Astrocyte of the cerebellum (primary cell): ENCODE measurements around the gene ELOVL6.

Source experiments
- DNase-seq: peaks from one replicate; pipeline ENCODE4 v3.0.0-alpha.2; 2011; ENCODE audit warnings: low read depth
- H3K4me3 ChIP-seq: 2 replicates; pipeline ENCODE4 v1.5.1; 2011; ENCODE audit warnings: mild to moderate bottlenecking, low read depth, low read length, moderate library complexity
- CTCF ChIP-seq: IDR thresholded peaks from 2 replicates; pipeline ENCODE4 v1.5.1; 2012; ENCODE audit warnings: low read length, low read depth, moderate library complexity, mild to moderate bottlenecking; ENCODE audit errors: missing control alignments
- in situ Hi-C: cut with HindIII; loops from 2 replicates; pipeline ENCODE4 v1.10.0; 2017; ENCODE audit warnings: low sequenced_read_pairs

The ELOVL6 gene

DNA sequence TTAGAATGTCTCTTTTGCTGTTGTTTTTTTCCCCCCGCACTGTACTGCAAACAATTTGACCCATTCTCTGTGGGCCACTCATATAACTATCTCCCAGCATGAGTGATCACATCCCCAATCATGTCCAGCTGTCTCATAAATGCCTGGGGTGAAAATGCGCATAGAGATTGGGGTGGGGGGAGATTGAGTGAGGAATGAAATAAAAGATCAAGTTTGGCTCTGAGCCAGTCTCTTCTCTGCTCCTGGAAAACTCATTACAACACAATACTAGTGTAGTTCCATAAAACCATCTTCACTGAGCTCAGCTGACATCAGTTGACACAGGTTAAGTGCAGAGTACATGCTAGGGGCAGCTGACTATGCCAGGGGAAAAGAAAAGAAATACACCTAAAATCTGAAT is 188.9 kb downstream of the ELOVL6 start:
- TF ChIP-seq CTCF = no peak
- H3K4me3 ChIP-seq = no peak overlapping the region
- in situ Hi-C loops = no loop called here
- DNase-seq = no peak

GRCh38 chr4:110008540-110008939 is 189.9 kb downstream of the ELOVL6 start:
- DNase-seq = no peak
- TF ChIP-seq CTCF = no peak
- no peak overlapping the region for H3K4me3 ChIP-seq
- in situ Hi-C loops = no loop called here

DNA sequence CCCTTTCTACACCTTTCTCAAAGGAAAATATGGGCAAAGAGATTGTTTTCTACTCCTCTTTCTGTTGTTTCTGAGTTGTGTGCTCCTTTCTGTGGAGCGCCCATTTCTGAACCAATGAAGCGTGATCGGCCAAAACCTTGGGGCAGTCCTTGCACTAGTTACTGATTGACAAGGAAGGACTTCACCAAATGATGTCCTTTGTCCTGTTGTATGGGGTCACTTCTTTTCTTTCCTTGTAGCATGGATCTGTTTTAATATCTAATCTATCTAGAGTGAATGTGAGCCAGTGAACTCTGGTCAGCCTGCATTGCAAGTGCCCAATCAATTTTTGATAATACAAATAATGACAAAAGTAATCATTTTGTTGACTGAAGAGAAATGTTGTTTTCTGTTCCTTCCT is 191.2 kb downstream of the ELOVL6 start:
- no peak for DNase-seq
- in situ Hi-C loops = no loop called here
- TF ChIP-seq CTCF = no peak

GRCh38 chr4:110005461-110006056 is 192.9 kb downstream of the ELOVL6 start:
- DNase-seq = peak; percentile 63
- in situ Hi-C loops = no loop called here
- peak; percentile 57 for TF ChIP-seq CTCF
- no peak overlapping the region for H3K4me3 ChIP-seq

More for the DNA sequence above, 191.2 kb downstream of the ELOVL6 start:
- no peak overlapping the region for H3K4me3 ChIP-seq

DNA sequence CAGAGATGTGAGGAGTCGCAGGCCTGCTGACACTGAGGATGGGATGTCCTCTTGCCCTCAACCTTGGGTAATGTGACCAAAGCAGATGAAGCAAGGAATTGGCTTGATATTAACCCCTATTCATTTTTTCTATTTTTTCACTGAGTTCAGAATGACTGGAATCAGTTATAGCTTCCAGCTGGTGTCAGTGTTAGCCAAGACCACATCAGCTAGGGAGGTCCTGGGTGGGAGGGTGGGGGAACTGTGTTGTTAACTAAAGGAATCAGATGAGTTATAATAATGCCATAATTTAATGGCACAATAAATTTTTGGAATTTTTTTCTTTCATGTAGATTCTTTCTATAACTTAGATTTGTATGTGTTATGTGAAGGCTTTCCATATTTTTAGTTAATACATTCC is 193.9 kb downstream of the ELOVL6 start:
- no peak for TF ChIP-seq CTCF
- DNase-seq = no peak
- in situ Hi-C loops = no loop called here
- H3K4me3 ChIP-seq = no peak overlapping the region

DNA sequence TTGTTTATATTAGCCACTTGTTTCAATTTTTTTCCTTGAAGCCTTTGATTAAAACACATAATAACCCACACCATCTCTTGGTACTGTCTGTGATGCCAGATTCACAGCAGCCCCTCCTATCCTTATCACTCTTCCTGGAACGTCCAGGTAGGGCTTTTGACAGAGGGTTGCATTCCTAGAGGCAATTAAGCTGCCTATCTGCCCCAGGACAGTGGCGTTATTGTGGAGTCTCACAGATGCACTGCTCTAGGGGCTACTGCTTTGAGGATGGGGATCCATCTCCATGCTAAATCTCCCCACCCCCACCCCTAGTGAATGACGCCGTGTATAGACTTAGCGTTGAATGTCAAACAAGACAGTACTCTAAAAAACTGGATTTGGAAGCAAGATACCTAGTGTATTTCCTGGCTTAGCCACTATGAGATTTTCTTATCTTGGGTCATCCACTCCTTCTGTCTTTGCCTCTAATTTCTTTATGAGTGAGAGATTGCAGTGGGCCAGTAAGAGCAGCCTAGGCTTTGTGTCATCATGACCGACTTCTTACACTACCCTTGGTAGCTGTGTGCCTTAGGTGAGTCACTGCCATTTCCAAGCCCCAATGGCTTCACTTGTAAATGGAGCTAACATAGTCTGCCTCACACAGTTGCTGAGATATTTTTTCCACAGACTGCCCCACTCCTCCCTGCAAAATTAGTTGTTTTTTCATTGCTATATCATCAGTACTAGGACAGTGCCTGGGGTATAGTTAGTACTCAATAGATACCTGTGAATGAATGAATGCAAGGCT is 194.8 kb downstream of the ELOVL6 start:
- no peak for TF ChIP-seq CTCF
- H3K4me3 ChIP-seq = no peak overlapping the region
- DNase-seq = no peak
- in situ Hi-C loops = no loop called here
